ENCODE results near the gene SLC8A2.

The SLC8A2 gene

GRCh38 chr19:47503130-47503825 lies 31.6 kb upstream of the SLC8A2 start:
- DNase-seq (ENCODE audit: low spot score), result no peak

GRCh38 chr19:47499863-47500830 lies 28.5 kb upstream of the SLC8A2 start:
- DNase-seq (ENCODE audit: low spot score), result no peak

GRCh38 chr19:47499371-47499770 lies 27.7 kb upstream of the SLC8A2 start:
- no peak for DNase-seq (ENCODE audit: low spot score)

- DNase-seq (ENCODE audit: low spot score), result no peak
These were observed 26.9 kb upstream of the SLC8A2 start for GRCh38 chr19:47498561-47498960.

GRCh38 chr19:47497821-47498520 lies 26.3 kb upstream of the SLC8A2 start:
- no peak for DNase-seq (ENCODE audit: low spot score)

GRCh38 chr19:47497050-47497766 lies 25.5 kb upstream of the SLC8A2 start:
- no peak for DNase-seq (ENCODE audit: low spot score)

- no peak for DNase-seq (ENCODE audit: low spot score)
These were observed 24.0 kb upstream of the SLC8A2 start for GRCh38 chr19:47495478-47496372.

- DNase-seq (ENCODE audit: low spot score), result no peak
These were observed 23.0 kb upstream of the SLC8A2 start for GRCh38 chr19:47494729-47495128.

- DNase-seq (ENCODE audit: low spot score), result no peak
These were observed 22.5 kb upstream of the SLC8A2 start for GRCh38 chr19:47494211-47494547.

GRCh38 chr19:47493378-47494210 lies 21.9 kb upstream of the SLC8A2 start:
- no peak for DNase-seq (ENCODE audit: low spot score)

GRCh38 chr19:47492571-47493377 lies 21.1 kb upstream of the SLC8A2 start:
- DNase-seq (ENCODE audit: low spot score), result no peak

GRCh38 chr19:47492137-47492533 lies 20.4 kb upstream of the SLC8A2 start:
- no peak for DNase-seq (ENCODE audit: low spot score)

- DNase-seq (ENCODE audit: low spot score), result no peak
These were observed 19.9 kb upstream of the SLC8A2 start for GRCh38 chr19:47491358-47492136.

GRCh38 chr19:47490847-47491246 lies 19.2 kb upstream of the SLC8A2 start:
- no peak for DNase-seq (ENCODE audit: low spot score)

GRCh38 chr19:47490031-47490430 lies 18.3 kb upstream of the SLC8A2 start:
- DNase-seq (ENCODE audit: low spot score), result no peak

GRCh38 chr19:47489072-47489914 lies 17.6 kb upstream of the SLC8A2 start:
- DNase-seq (ENCODE audit: low spot score), result no peak
